ENCODE measurements around the gene PACRG. TPM values are rescaled to one million over a fixed set of nuclear protein-coding genes. Genes with fewer than 3 reads are reported as not detected.

Gene PACRG
- total and polyA plus RNA-seq, 2 donors from 2014 or later = 7.4 to 20.0 TPM

DNA sequence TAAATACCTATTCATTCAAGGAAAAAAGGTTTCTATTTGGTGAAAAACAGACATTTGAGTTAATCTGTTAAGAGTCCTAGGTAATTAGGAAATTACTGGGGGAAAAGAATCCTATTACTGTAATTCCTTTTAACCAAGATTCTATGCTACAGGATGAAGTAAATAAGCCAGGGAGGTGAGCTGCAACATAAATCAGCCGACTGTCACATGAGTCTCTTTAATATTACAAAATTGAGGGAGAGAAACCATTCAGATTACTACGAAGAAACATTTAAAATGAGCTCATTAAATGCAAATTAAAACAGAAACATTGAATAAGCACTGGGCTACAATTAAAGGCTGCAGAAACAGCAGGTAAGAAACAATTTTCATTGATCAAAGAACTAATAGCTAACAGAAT, 5.5 kb upstream of the PACRG start:
- TF ChIP-seq, protein P1, sequence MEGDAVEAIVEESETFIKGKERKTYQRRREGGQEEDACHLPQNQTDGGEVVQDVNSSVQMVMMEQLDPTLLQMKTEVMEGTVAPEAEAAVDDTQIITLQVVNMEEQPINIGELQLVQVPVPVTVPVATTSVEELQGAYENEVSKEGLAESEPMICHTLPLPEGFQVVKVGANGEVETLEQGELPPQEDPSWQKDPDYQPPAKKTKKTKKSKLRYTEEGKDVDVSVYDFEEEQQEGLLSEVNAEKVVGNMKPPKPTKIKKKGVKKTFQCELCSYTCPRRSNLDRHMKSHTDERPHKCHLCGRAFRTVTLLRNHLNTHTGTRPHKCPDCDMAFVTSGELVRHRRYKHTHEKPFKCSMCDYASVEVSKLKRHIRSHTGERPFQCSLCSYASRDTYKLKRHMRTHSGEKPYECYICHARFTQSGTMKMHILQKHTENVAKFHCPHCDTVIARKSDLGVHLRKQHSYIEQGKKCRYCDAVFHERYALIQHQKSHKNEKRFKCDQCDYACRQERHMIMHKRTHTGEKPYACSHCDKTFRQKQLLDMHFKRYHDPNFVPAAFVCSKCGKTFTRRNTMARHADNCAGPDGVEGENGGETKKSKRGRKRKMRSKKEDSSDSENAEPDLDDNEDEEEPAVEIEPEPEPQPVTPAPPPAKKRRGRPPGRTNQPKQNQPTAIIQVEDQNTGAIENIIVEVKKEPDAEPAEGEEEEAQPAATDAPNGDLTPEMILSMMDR (IDR thresholded peaks at IDR 0.05; ENCODE audit: borderline replicate concordance, extremely low read depth, insufficient read depth) = no peak
- H3K4me3 ChIP-seq (ENCODE audit: low read length in 3 of 3) = no peak overlapping the region
- H3K9me3 ChIP-seq (ENCODE audit: control insufficient read depth in 2 of 3, insufficient read depth in 1 of 3, low read length in 3 of 3) = no peaks in the 10 kb centered on the region
- peaks cover 0 to 3% (median 0%) of the 10 kb centered on the region in 3 donors for H3K4me1 ChIP-seq (ENCODE audit: control insufficient read depth in 2 of 3, insufficient read depth in 2 of 3, low read depth in 1 of 3, low read length in 3 of 3)
- no peak for FAIRE-seq
- no peak overlapping the region for H3K9ac ChIP-seq (ENCODE audit: low read length in 3 of 3)
- intact Hi-C loops (cut with DNase I) = no loop called here
- no peaks in the 10 kb centered on the region for H3K27me3 ChIP-seq (ENCODE audit: control insufficient read depth, insufficient read depth, low read length)
- no peak overlapping the region for H3K27ac ChIP-seq (ENCODE audit: low read depth in 2 of 2, low read length in 2 of 2)
- no peak for DNase-seq
- H3K36me3 ChIP-seq (ENCODE audit: control insufficient read depth in 2 of 3, insufficient read depth in 3 of 3, low read length in 3 of 3) = no peaks in the 10 kb centered on the region

GRCh38 chr6:162722633-162723032, 5.1 kb upstream of the PACRG start:
- H3K4me1 ChIP-seq (ENCODE audit: control insufficient read depth in 2 of 3, insufficient read depth in 2 of 3, low read depth in 1 of 3, low read length in 3 of 3) = peaks cover 0 to 3% (median 0%) of the 10 kb centered on the region in 3 donors
- TF ChIP-seq, protein P1 (IDR thresholded peaks at IDR 0.05; ENCODE audit: borderline replicate concordance, extremely low read depth, insufficient read depth) = no peak
- intact Hi-C loops (cut with DNase I) = no loop called here

DNA sequence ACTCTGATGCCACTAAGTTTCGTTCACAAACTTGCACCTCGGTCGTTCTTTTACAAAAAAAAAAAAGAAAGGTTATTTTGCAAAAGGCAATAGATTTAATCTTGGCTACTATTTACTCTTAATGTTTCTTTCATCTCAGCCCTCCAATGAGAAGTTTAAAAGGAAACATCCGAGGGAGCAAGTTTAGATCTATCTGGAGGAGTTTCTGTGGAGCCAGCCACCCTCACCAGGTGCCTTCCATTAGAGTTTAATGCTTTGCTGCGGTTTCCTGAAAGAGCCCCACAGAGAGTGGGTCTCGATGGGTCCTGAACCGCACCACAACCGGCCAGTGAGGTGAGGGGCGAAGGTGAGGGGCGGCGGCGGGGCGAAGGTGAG, 840 bp upstream of the PACRG start:
- TF ChIP-seq, protein P1 (IDR thresholded peaks at IDR 0.05; ENCODE audit: borderline replicate concordance, extremely low read depth, insufficient read depth) = no peak
- peak overlapping the region; percentile 38 to 69 (median 59) for H3K4me3 ChIP-seq (ENCODE audit: low read length in 3 of 3)
- peak overlapping the region; percentile 19 to 80 (median 24) for H3K9ac ChIP-seq (ENCODE audit: low read length in 3 of 3)
- H3K9me3 ChIP-seq (ENCODE audit: control insufficient read depth in 2 of 3, insufficient read depth in 1 of 3, low read length in 3 of 3) = peaks cover 0 to 3% (median 0%) of the 10 kb centered on the region in 3 donors
- H3K27ac ChIP-seq (ENCODE audit: low read depth in 2 of 2, low read length in 2 of 2) = peak overlapping the region; percentile 90 to 91
- no peak for FAIRE-seq
- peak in 2 of 5 donors; percentile 50 to 53 for DNase-seq
- H3K4me1 ChIP-seq (ENCODE audit: control insufficient read depth in 2 of 3, insufficient read depth in 2 of 3, low read depth in 1 of 3, low read length in 3 of 3) = peaks cover 0 to 3% (median 0%) of the 10 kb centered on the region in 3 donors
- intact Hi-C loops (cut with DNase I) = no loop called here
- H3K36me3 ChIP-seq (ENCODE audit: control insufficient read depth in 2 of 3, insufficient read depth in 3 of 3, low read length in 3 of 3) = no peaks in the 10 kb centered on the region
- no peaks in the 10 kb centered on the region for H3K27me3 ChIP-seq (ENCODE audit: control insufficient read depth, insufficient read depth, low read length)

More at GRCh38 chr6:162722633-162723032, 5.1 kb upstream of the PACRG start:
- no peaks in the 10 kb centered on the region for H3K36me3 ChIP-seq (ENCODE audit: control insufficient read depth in 2 of 3, insufficient read depth in 3 of 3, low read length in 3 of 3)
- H3K27ac ChIP-seq (ENCODE audit: low read depth in 2 of 2, low read length in 2 of 2) = no peak overlapping the region
- no peak overlapping the region for H3K4me3 ChIP-seq (ENCODE audit: low read length in 3 of 3)
- no peaks in the 10 kb centered on the region for H3K9me3 ChIP-seq (ENCODE audit: control insufficient read depth in 2 of 3, insufficient read depth in 1 of 3, low read length in 3 of 3)
- no peak overlapping the region for H3K9ac ChIP-seq (ENCODE audit: low read length in 3 of 3)
- no peak for FAIRE-seq
- H3K27me3 ChIP-seq (ENCODE audit: control insufficient read depth, insufficient read depth, low read length) = no peaks in the 10 kb centered on the region
- no peak for DNase-seq

GRCh38 chr6:162728197-162728596, 423 bp downstream of the PACRG start:
- peak overlapping the region in 2 of 3 donors; percentile 42 to 75 for H3K9ac ChIP-seq (ENCODE audit: low read length in 3 of 3)
- no peak for DNase-seq
- no peaks in the 10 kb centered on the region for H3K36me3 ChIP-seq (ENCODE audit: control insufficient read depth in 2 of 3, insufficient read depth in 3 of 3, low read length in 3 of 3)
- H3K4me1 ChIP-seq (ENCODE audit: control insufficient read depth in 2 of 3, insufficient read depth in 2 of 3, low read depth in 1 of 3, low read length in 3 of 3) = peaks cover 0 to 3% (median 0%) of the 10 kb centered on the region in 3 donors
- H3K4me3 ChIP-seq (ENCODE audit: low read length in 3 of 3) = peak overlapping the region; percentile 60 to 87 (median 69)
- peaks cover 0 to 3% (median 0%) of the 10 kb centered on the region in 3 donors for H3K9me3 ChIP-seq (ENCODE audit: control insufficient read depth in 2 of 3, insufficient read depth in 1 of 3, low read length in 3 of 3)
- intact Hi-C loops (cut with DNase I) = no loop called here
- FAIRE-seq = no peak
- peak overlapping the region; percentile 65 to 76 for H3K27ac ChIP-seq (ENCODE audit: low read depth in 2 of 2, low read length in 2 of 2)
- no peaks in the 10 kb centered on the region for H3K27me3 ChIP-seq (ENCODE audit: control insufficient read depth, insufficient read depth, low read length)
- TF ChIP-seq, protein P1 (IDR thresholded peaks at IDR 0.05; ENCODE audit: borderline replicate concordance, extremely low read depth, insufficient read depth) = no peak

Measured in kidney (tissue), 14 donors.